Hepatocyte (in vitro differentiated cells): Measurements from ENCODE around the gene FFAR3.

Source experiments
- EZH2 ChIP-seq: fragments of 200-600 bp; sonication (generic); IDR thresholded peaks from 2 replicates; pipeline ENCODE4 v1.6.1; 2016; ENCODE audit warnings: antibody characterized with exemption, mild to moderate bottlenecking, borderline replicate concordance
- TF ChIP-seq, protein P1 (sequence below): fragments of 200-600 bp; sonication (generic); IDR thresholded peaks from 2 replicates; pipeline ENCODE4 v1.5.1; 2016; ENCODE audit warnings: antibody characterized with exemption, mild to moderate bottlenecking; ENCODE audit not compliant: poor library complexity

DNA sequence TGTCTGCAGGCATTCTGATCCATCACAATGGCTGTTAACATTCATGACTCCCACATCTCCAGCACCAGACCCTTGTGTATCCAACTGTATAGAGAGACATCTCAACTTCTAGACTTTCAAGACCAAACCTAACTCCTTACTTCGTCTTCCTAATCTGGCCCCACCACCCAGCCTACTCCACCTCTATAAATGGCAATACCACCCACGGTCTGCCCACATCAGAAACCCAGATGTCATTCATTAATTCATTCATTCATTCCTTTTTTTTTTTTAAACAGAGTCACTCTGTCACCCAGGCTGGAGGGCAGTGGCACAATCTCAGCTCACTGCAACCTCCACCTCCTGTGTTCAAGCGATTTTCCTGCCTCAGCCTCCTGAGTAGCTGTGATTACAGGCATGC is 23.1 kb downstream of the FFAR3 start:
- TF ChIP-seq, protein P1, sequence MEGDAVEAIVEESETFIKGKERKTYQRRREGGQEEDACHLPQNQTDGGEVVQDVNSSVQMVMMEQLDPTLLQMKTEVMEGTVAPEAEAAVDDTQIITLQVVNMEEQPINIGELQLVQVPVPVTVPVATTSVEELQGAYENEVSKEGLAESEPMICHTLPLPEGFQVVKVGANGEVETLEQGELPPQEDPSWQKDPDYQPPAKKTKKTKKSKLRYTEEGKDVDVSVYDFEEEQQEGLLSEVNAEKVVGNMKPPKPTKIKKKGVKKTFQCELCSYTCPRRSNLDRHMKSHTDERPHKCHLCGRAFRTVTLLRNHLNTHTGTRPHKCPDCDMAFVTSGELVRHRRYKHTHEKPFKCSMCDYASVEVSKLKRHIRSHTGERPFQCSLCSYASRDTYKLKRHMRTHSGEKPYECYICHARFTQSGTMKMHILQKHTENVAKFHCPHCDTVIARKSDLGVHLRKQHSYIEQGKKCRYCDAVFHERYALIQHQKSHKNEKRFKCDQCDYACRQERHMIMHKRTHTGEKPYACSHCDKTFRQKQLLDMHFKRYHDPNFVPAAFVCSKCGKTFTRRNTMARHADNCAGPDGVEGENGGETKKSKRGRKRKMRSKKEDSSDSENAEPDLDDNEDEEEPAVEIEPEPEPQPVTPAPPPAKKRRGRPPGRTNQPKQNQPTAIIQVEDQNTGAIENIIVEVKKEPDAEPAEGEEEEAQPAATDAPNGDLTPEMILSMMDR = no peak
- no peak for TF ChIP-seq EZH2
